IMR-90 (cell line): Measurements from ENCODE around the gene RNPC3. TPM values are rescaled to one million over a fixed set of nuclear protein-coding genes. Genes with fewer than 3 reads are reported as not detected.
A peak's percentile ranks its signal among the peaks of the same experiment; 100 is the strongest.

ENCODE experiments used
- ATAC-seq: fragments of 200-7000 bp; cut with Tn5 transposase; 2 replicates; pipeline ENCODE4 v1.9.1; 2020; ENCODE audit warnings: low read depth, mild to moderate bottlenecking, moderate library complexity
- BruUV-seq: library from RNA; stranded (reverse); fragments of 400-500 nt; replicated peaks from 2 replicates; lab custom pipeline; 2021; lab: Mats Ljungman, UMichigan
- CTCF ChIA-PET: fragments of 300-600 bp; formaldehyde crosslinking; extraction: SDS; loops from one replicate; lab custom pipeline; 2021; ENCODE audit warnings: antibody characterized with exemption; lab: Yijun Ruan, JAX
- POLR2A ChIA-PET: fragments of 300-600 bp; sonication (Branson Sonifier 250); formaldehyde crosslinking; loops from one replicate; lab custom pipeline; 2022; ENCODE audit warnings: antibody characterized with exemption; ENCODE audit not compliant: unreplicated experiment; lab: Charles Lee
- DNase-seq: peaks from one replicate; pipeline ENCODE4 v3.0.0; 2013
- H2AFZ ChIP-seq: replicated peaks from 2 replicates; pipeline ENCODE3; 2013; ENCODE audit warnings: low read length, mild to moderate bottlenecking; ENCODE audit not compliant: poor library complexity
- H2AK5ac ChIP-seq: 2 replicates; pipeline ENCODE4 v1.6.1; 2013; ENCODE audit warnings: low read depth, low read length, inconsistent platforms
- H2AK9ac ChIP-seq: replicated peaks from 2 replicates; pipeline ENCODE3; 2013; ENCODE audit warnings: mild to moderate bottlenecking, low read depth, low read length, moderate library complexity; ENCODE audit not compliant: poor library complexity
- H2BK120ac ChIP-seq: 2 replicates; pipeline ENCODE4 v1.6.1; 2013; ENCODE audit warnings: low read depth, low read length, inconsistent platforms
- H2BK15ac ChIP-seq: 3 replicates; pipeline ENCODE4 v1.6.1; 2013; ENCODE audit warnings: low read depth, low read length, inconsistent platforms
- H2BK20ac ChIP-seq: 2 replicates; pipeline ENCODE4 v1.6.1; 2013; ENCODE audit warnings: low read depth, mild to moderate bottlenecking, inconsistent platforms, low read length, moderate library complexity
- H2BK5ac ChIP-seq: 2 replicates; pipeline ENCODE4 v1.6.1; 2013; ENCODE audit warnings: mild to moderate bottlenecking, low read depth, low read length, inconsistent platforms; ENCODE audit not compliant: poor library complexity, severe bottlenecking
- H3K14ac ChIP-seq: replicated peaks from 2 replicates; pipeline ENCODE4 v1.6.1; 2013; ENCODE audit warnings: low read depth, low read length, inconsistent platforms
- H3K18ac ChIP-seq: 2 replicates; pipeline ENCODE4 v1.6.1; 2013; ENCODE audit warnings: low read depth, low read length, control low read depth
- H3K23ac ChIP-seq: 2 replicates; pipeline ENCODE4 v1.6.1; 2013; ENCODE audit warnings: low read depth, low read length, inconsistent platforms
- H3K27ac ChIP-seq: 2 replicates; pipeline ENCODE4 v1.5.1; 2013; ENCODE audit warnings: mild to moderate bottlenecking, control low read depth, low read length; ENCODE audit not compliant: insufficient read depth
- H3K27me3 ChIP-seq: 2 replicates; pipeline ENCODE4 v1.6.1; 2013; ENCODE audit warnings: low read length; ENCODE audit not compliant: control insufficient read depth, insufficient read depth
- H3K36me3 ChIP-seq: 2 replicates; pipeline ENCODE4 v1.6.1; 2013; ENCODE audit warnings: low read length, mixed read lengths; ENCODE audit not compliant: control insufficient read depth, insufficient read depth
- H3K4ac ChIP-seq: 2 replicates; pipeline ENCODE4 v1.6.1; 2013; ENCODE audit warnings: low read depth, low read length, inconsistent platforms
- H3K4me1 ChIP-seq: 2 replicates; pipeline ENCODE4 v1.6.1; 2013; ENCODE audit warnings: low read length, mixed read lengths; ENCODE audit not compliant: control insufficient read depth, insufficient read depth
- H3K4me2 ChIP-seq: 2 replicates; pipeline ENCODE4 v1.6.1; 2013; ENCODE audit warnings: low read depth, mild to moderate bottlenecking, control low read depth, low read length, moderate library complexity
- H3K4me3 ChIP-seq: 2 replicates; pipeline ENCODE4 v1.5.1; 2013; ENCODE audit warnings: low read depth, mild to moderate bottlenecking, control low read depth, low read length, moderate library complexity; ENCODE audit not compliant: insufficient read depth
- H3K56ac ChIP-seq: 2 replicates; pipeline ENCODE4 v1.6.1; 2013; ENCODE audit warnings: low read length, inconsistent platforms; ENCODE audit not compliant: insufficient read depth; ENCODE audit errors: extremely low read depth
- H3K79me1 ChIP-seq, 2 experiments: 2 replicates each; pipeline ENCODE4 v1.6.1; 2013; ENCODE audit warnings: low read length in 2 of 2, inconsistent platforms in 1 of 2, low read depth in 1 of 2
- H3K9ac ChIP-seq: 2 replicates; pipeline ENCODE4 v1.6.1; 2013; ENCODE audit warnings: low read depth, low read length, control low read depth
- H3K9me1 ChIP-seq: 2 replicates; pipeline ENCODE4 v1.6.1; 2013; ENCODE audit warnings: low read length, inconsistent platforms; ENCODE audit not compliant: insufficient read depth
- H3K9me3 ChIP-seq: 2 replicates; pipeline ENCODE4 v1.6.1; 2013; ENCODE audit warnings: low read length; ENCODE audit not compliant: control insufficient read depth, insufficient read depth
- H4K20me1 ChIP-seq: 2 replicates; pipeline ENCODE4 v1.6.1; 2013; ENCODE audit warnings: low read length, inconsistent platforms; ENCODE audit not compliant: insufficient read depth
- H4K5ac ChIP-seq: 2 replicates; pipeline ENCODE4 v1.6.1; 2013; ENCODE audit warnings: mild to moderate bottlenecking, low read depth, low read length, control low read depth
- H4K8ac ChIP-seq, 2 experiments: 2 replicates each; pipeline ENCODE4 v1.6.1; 2013; ENCODE audit warnings: low read depth in 2 of 2, low read length in 2 of 2, control low read depth in 1 of 2, inconsistent platforms in 1 of 2
- H4K91ac ChIP-seq: 2 replicates; pipeline ENCODE4 v1.6.1; 2013; ENCODE audit warnings: low read depth, low read length, inconsistent platforms; ENCODE audit not compliant: insufficient read depth
- BHLHE40 ChIP-seq: fragments of 150-350 bp; IDR thresholded peaks from 2 replicates; pipeline ENCODE4 v1.6.1; 2016; ENCODE audit warnings: mild to moderate bottlenecking, low read depth, low read length
- CHD1 ChIP-seq: IDR thresholded peaks from 2 replicates; pipeline ENCODE4 v1.6.1; 2012; ENCODE audit warnings: low read depth, low read length, improper control_type of control experiment
- FOS ChIP-seq: fragments of 150-350 bp; IDR thresholded peaks from 2 replicates; pipeline ENCODE4 v1.6.1; 2016; ENCODE audit warnings: low read depth, low read length
- MXI1 ChIP-seq: IDR thresholded peaks from 2 replicates; pipeline ENCODE4 v1.6.1; 2012; ENCODE audit warnings: low read depth, mild to moderate bottlenecking, low read length, moderate library complexity, borderline replicate concordance
- NFE2L2 ChIP-seq: fragments of 150-350 bp; IDR thresholded peaks from 2 replicates; pipeline ENCODE4 v1.6.1; 2016; ENCODE audit warnings: low read depth, mild to moderate bottlenecking, low read length
- RAD21 ChIP-seq: IDR thresholded peaks from 2 replicates; pipeline ENCODE4 v1.6.1; 2012; ENCODE audit warnings: low read length, improper control_type of control experiment
- RCOR1 ChIP-seq: IDR thresholded peaks from 2 replicates; pipeline ENCODE4 v1.6.1; 2012; ENCODE audit warnings: mild to moderate bottlenecking, low read length, improper control_type of control experiment; ENCODE audit not compliant: insufficient replicate concordance
- SMC3 ChIP-seq: fragments of 150-350 bp; IDR thresholded peaks from 2 replicates; pipeline ENCODE4 v1.6.1; 2016; ENCODE audit warnings: low read depth, mild to moderate bottlenecking, antibody characterized with exemption, low read length, moderate library complexity
- WGBS, 2 experiments: methylation state at CpG; one replicate each; pipeline versions ENCODE4 v1.1.5 to v1.1.7; 2013; ENCODE audit warnings: missing lambda C conversion rate in 2 of 2; ENCODE audit not compliant: insufficient read length in 1 of 2; ENCODE audit errors: extremely low coverage in 2 of 2; 5-methylcytosine and 5-hydroxymethylcytosine counted together
- dilution Hi-C: fragments of 300-500 bp; cut with HindIII; formaldehyde crosslinking; loops from one replicate; pipeline ENCODE4 v1.14.3; 2018; ENCODE audit warnings: low sequenced_read_pairs; ENCODE audit not compliant: unreplicated experiment
- in situ Hi-C: fragments of 300-500 bp; cut with MboI; formaldehyde crosslinking; loops from 3 replicates; pipeline ENCODE4 v1.14.3; 2019; ENCODE audit warnings: low sequenced_read_pairs, inconsistent platforms, mixed read lengths
- intact Hi-C: fragments of 100-400 bp; cut with micrococcal nuclease; formaldehyde crosslinking; loops from 2 replicates; pipeline ENCODE4 v1.10.0; 2022
- polyA plus RNA-seq, 3 experiments: library from polyadenylated mRNA; depleted of rRNA; stranded (reverse); fragments of >200 nt; gene quantifications; 2 replicates each; pipeline ENCODE4 v1.2.3, GENCODE V29; 2012; ENCODE audit warnings: low replicate concordance in 1 of 3
- total RNA-seq: library from RNA; depleted of rRNA; stranded (reverse); fragments of >200 nt; gene quantifications from 2 replicates; pipeline ENCODE4 v1.2.3, GENCODE V29; 2012
- TF ChIP-seq, protein P1 (sequence below): fragments of 150-350 bp; IDR thresholded peaks from 2 replicates; pipeline ENCODE4 v1.6.1; 2016; ENCODE audit warnings: low read depth, mild to moderate bottlenecking, low read length, moderate library complexity, borderline replicate concordance

Gene RNPC3
- total and polyA plus RNA-seq, 2 of the 4 experiments (the other 2 are of a cell fraction) = 3.8 to 9.9 TPM

DNA sequence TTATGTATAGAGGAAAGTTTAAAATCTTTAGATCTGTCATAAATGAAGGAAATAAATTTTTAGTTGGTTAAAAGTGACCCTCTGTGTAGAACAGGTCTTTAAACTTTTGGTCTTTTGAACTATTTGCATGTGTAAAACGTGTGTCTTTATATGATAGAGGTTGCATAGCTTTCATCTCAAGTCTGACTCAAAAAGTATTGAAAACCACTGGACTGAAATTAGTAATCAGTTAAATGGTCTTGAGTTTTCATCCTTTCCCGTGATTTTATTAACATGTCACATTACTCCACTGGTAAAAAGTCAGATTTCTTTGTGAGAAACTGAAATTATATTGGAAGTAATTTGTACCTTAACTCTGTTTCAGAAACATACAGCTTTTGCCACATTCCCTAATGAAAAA lies 1.8 kb downstream of the RNPC3 start:
- no CpG with 5 or more reads among the region's 2 CpGs for WGBS, 2 experiments
- Histone ChIP-seq H3K9me3 (no peaks in the 10 kb centered on the region), H4K20me1 (no peaks in the 10 kb centered on the region), H2BK120ac (no peak overlapping the region), H3K56ac (no peak overlapping the region), H3K9ac (no peak overlapping the region), H4K8ac (no peak overlapping the region), H3K23ac (no peak overlapping the region), H3K4me2 (peak overlapping the region; percentile 32; the same call in 1 of the 2 replicates), H2BK20ac (no peak overlapping the region), H2AK5ac (no peak overlapping the region), H3K18ac (no peak overlapping the region), H2AFZ (no peak overlapping the region), H3K4me1 (0 out of 2 replicates have a peak, but pooled peaks cover 2% of the 10 kb centered on the region), H2BK15ac (no peak overlapping the region), H3K36me3 (peaks cover 3% of the 10 kb centered on the region; the same call in 1 of the 2 replicates), H3K4me3 (no peak overlapping the region; the same call in 1 of the 2 replicates), H3K4ac (no peak overlapping the region), H4K91ac (no peak overlapping the region), H3K79me1 (peaks cover 10 to 23% of the 10 kb centered on the region in 2 experiments; a peak in 3 of 4 replicates), H3K14ac (no peak overlapping the region), H3K9me1 (no peaks in the 10 kb centered on the region), H3K27ac (no peak overlapping the region), H2AK9ac (no peak overlapping the region), H2BK5ac (no peak overlapping the region), H4K5ac (no peak overlapping the region), H3K27me3 (no peaks in the 10 kb centered on the region)
- POLR2A ChIA-PET = no interaction called here
- ATAC-seq (no peak), DNase-seq (no peak)
- dilution Hi-C loops = no loop called here
- no TSS peak for BruUV-seq
- intact Hi-C loops = no loop called here
- in situ Hi-C loops = no loop called here
- CTCF ChIA-PET = no interaction called here
- TF ChIP-seq CHD1 = no peak
- TF ChIP-seq SMC3 = no peak
- TF ChIP-seq RAD21 = no peak
- TF ChIP-seq, protein P1, sequence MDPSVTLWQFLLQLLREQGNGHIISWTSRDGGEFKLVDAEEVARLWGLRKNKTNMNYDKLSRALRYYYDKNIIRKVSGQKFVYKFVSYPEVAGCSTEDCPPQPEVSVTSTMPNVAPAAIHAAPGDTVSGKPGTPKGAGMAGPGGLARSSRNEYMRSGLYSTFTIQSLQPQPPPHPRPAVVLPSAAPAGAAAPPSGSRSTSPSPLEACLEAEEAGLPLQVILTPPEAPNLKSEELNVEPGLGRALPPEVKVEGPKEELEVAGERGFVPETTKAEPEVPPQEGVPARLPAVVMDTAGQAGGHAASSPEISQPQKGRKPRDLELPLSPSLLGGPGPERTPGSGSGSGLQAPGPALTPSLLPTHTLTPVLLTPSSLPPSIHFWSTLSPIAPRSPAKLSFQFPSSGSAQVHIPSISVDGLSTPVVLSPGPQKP = no peak
- no peak for TF ChIP-seq FOS
- no peak for TF ChIP-seq RCOR1
- no peak for TF ChIP-seq MXI1
- no peak for TF ChIP-seq BHLHE40
- no peak for TF ChIP-seq NFE2L2
